HG03103 (cell line): ENCODE data around the gene EXD2.
"Not testable (repeated sequence)": the region's sequence is repeated elsewhere in the genome, so short reads cannot be mapped to it uniquely, and the experiment has no call there.

Experiments used
- ATAC-seq: cut with Tn5 transposase; IDR thresholded peaks from one replicate; pipeline ENCODE4 v1.9.1; 2021; ENCODE audit warnings: low read depth; ENCODE audit not compliant: unreplicated experiment

Gene EXD2

DNA sequence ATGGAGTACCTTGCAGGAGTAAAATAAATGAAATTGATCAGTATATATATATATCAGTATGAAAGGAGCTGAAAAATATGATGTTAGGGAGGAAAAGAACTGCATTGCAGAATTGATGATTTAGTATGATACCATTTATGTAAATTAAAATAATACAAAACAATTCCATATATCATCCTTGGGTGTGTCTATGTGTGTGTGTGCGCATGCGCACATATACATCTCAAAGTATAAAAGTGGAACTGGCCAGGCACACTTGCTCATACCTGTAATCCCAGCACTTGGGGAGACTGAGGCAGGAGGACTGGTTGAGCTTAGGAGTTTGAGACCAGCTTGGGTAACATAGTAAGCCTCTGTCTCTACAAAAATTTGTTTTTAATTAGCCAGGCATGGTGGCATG lies 84.0 kb downstream of the EXD2 start:
- ATAC-seq: no peak

DNA sequence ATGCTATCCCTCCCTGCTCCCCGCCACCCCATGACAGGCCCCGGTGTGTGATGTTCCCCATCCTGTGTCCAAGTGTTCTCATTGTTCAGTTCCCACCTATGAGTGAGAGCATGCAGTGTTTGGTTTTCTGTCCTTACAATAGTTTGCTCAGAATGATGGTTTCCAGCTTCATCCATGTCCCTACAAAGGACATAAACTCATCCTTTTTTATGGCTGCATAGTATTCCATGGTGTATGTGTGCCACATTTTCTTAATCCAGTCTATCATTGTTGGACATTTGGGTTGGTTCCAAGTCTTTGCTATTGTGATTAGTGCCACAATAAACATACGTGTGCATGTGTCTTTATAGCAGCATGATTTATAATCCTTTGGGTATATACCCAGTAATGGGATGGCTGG lies 86.1 kb downstream of the EXD2 start:
- ATAC-seq: not testable (repeated sequence)

DNA sequence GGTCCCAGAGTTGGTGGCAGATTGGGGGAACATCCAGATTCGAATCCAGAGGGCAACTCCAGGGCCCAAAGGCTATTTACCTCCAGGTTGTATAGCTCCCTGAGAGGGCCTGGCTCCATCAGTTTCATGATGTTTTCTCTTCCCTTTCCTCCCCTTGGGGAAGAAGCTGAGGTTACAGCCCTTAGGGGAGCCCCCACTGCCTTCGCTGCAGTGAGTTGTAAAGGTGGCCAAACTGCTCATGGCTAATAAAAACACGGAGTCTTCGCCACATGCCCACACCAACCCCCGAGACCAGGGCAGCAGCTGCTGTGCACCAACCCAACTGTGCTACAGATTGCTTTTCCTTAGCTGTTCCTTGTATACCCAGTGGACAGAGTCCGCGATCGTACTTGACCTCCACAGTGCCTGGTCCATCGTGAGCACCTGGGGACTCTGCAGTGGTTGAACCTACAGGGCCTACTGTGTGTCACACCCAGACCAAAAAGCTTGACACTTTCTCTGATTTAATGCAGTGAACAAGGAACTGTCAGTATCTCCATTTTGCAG lies 89.5 kb downstream of the EXD2 start:
- no peak for ATAC-seq

DNA sequence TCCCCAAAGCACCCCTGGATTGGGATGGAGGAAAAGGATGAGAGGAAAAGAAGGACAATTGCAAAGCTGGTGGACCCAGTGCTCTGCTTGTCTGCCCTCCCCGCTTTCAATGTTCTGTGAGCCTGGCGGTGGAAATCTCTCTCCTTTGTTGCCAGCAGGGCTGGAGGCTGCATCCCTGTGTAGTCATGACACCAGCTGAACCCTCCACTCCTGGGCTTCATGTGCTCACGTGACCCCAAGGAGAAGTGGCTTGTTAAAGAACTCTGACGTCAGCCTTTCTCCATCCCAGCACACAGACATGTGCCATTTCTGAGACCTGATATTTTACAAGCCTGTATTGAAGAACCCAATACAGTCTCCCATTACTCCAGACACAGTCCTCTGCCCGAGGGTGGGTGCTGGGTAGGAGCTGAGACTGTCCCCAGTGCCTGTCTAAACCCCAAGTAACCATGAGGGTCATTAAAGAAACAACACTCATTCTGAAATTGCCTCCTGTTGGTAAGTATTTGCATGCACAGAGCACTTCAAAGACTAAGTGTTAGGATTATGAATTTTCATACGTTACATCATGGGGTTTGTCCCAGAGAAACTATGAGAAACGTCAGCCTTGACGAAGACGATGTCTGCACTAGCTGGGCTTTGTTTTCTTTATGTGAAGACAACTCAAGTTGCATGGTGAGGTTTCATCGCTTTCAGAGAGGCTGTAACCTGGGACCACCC lies 90.3 kb downstream of the EXD2 start:
- ATAC-seq: no peak

DNA sequence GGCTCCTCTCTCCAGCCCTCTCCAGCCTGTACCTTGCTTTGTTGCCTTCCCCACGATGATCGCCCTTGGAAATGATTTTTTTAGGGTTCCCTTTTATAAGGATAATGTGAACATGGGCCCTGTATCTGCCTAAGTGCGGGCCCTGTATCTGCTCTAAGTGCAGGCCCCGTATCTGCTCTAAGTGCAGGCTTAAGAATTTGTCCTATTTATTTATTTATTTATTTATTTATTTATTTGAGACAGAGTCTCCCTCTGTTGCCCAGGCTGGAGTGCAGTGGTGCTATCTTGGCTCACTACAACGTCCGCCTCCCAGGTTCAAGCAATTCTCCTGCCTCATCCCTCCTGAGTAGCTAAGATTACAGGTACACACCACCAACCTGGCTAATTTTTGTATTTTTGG lies 91.2 kb downstream of the EXD2 start:
- no peak for ATAC-seq

DNA sequence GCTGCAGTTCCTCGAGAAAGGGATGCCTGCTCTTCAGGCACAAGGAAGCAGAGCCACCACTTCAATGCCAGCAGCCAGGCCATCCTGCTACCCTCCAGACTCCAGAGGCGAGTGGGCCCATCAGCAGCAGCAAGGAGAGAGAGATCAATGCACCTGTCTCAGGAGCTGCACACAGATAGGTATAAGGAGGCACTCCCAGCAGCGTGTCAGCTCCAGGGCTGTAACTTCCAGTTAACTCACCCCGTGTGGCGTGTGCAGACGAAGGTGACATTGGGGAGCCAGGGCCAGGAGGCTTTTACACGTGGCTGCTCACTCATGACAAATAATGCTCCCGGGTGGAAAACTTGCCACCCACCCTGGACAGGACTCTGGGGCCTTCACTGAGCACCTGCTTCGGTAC lies 92.9 kb downstream of the EXD2 start:
- ATAC-seq: no peak

DNA sequence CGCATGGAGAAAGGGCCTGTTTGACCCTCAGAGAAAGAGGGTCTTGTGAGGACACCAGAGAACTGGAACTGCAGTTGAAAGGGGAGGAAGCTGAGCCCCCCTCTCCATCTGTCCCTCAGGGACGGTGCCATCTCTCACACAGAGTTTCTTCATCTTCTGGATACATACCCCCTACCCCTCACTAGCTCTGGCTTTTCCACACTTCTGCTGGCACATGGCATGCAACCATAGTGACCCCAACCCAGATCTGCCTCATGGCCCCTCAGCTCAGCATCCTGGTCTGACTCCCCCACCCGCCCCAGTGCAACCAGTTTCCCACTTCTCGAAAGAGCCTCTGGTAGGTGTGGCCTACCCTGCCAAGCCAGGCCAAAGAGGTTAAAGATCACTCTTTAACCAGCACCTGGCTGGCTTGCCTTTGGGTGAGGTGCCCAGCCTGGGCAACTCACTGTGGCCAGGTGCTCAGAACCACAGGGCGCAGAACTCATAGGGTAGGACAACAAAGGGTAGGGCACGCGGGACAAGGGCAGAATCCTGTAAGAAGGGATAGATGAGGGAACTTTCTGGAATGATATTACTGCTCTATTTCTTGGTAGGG lies 94.5 kb downstream of the EXD2 start:
- ATAC-seq: no peak

DNA sequence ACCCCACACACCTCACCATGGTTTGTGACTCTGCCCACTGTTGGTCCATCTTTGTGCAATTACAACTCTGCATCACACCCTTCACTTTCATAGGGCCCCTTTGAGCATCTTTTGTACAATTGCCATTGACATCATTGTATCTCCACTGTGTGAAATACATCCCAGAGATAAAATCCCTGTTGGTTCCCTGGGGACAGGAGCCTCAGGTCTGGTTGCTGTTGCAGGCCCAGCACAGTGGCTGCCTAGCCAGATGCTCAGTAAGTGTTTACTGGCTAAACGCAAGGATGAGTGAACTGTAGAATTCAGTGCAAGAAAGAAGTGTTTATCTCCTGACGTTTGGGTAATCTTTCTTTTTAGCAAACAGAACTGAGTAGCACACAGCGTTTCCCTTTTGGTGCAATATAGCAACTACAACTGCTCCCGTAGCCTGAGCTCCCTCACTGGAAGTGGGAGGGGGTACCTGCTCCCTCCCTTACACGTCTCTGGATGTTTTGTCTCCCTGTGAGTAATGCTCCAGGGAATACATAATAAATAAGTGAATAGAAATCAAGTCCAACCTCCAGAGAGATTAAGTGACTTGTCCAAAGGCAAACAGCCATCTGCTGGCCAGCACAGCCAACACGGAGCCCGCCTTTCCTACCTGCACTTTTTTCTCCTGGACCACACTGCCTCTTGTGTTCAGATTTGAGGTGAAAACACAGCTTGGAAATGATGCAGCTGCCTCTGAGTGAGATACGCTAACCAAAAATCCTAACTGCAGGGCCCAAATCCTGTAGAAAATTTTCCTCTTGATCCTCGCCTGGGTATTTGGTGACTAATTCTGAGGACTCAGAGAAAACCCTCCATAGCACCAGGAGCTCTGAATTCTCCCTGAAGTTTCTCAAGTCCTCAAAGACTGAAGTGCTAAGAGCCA lies 96.1 kb downstream of the EXD2 start:
- ATAC-seq: no peak

DNA sequence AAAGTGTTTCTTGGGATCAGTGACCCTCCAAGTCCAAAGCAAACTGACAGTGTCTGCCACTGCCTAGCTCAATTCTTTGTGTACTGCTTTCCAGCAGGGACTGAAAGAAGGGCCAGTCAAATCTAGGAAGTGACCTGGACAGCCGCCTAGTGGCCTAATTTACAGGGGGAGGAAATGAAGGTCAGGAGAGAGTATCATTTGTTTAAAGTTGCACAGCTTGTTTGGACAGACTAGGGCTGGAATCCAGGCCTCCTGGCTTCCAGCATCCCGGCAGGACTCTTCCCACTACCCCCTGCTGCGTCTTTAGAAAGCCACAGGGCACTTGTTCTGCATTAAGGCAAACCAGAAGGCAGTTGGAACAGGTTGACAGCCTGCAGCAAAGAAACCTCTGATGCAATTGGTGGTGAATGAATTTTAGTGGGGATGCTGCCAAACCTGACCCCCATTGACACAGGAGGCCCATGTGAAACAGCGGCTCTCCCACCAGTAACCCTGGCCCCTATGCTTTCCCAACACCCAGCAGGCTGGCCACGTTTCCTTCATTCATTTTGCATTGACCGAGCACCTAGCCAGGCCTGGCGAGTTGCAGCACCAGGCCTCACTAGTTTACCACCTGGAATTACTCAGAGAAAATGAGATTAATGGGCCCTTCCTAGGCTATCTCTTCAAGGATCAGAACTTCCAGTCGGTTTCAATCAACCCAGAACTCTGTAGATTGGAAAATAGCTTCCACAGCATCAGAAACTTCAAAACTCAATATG lies 96.9 kb downstream of the EXD2 start:
- no peak for ATAC-seq

DNA sequence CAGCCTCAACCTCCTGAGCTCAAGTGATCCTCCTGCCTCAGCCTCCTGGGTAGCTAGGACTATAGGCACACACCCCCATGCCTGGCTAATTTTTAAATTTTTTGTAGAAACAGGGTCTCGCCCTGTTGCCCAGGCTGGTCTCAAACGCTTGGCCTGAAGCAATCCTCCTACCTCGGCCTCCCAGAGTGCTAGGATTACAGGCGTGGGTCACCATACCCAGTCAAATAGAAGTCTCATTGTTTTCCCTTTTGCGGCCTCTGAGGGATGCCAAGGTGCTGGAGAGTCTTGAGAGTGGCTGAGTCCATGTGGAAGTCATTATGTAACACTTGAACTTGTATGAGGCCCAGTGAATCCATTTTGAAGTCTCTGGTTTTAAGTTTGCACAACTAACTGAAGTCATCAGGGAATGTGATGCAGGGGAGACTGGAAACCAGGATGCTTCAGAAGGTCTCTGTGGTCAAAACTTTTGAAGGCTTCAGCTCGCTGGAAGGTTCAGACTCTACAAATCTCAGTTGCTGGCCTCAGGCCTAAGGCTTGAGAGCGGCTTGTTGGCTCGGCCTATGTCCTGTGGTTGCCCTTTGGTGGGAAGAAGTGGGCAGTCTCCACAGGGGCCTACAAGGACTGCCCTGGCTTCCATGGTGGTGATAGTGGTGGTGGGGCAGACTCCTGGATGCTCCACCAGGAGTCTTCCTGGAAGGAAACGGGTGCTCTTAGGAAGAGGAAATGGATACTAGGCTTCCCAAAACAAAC lies 97.8 kb downstream of the EXD2 start:
- ATAC-seq: no peak

DNA sequence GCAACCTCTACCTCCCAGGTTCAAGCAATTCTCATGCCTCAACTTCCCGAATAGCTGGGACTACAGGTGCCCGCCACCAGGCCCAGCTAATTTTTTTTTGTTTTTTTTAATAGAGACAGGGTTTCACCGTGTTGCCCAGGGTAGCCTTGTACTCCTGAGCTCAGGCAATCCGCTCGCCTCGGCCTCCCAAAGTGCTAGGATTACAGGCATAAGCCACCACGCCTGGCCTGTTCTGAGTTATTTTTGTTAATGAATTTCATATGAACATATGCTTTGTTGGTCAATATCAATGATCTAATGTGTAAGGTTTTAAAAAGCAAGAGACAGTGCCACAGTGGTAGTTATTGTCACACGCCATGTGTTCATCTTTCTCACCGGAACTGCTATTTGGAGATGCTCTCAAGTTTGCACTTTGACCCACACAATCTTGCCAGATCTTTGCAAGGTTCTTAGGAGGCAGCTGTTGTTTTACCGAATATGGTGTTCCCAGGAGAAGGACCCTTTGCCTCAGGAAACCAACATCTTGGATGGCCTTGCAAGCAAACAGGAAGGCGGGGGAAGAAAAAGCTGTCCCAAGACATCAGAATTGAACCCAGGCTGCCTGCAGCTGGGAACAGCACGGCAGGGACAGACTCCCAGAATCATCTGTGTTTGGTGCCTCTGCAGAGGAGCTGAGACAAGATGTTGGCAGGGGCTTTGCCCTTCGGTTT lies 98.7 kb downstream of the EXD2 start:
- ATAC-seq: no peak

DNA sequence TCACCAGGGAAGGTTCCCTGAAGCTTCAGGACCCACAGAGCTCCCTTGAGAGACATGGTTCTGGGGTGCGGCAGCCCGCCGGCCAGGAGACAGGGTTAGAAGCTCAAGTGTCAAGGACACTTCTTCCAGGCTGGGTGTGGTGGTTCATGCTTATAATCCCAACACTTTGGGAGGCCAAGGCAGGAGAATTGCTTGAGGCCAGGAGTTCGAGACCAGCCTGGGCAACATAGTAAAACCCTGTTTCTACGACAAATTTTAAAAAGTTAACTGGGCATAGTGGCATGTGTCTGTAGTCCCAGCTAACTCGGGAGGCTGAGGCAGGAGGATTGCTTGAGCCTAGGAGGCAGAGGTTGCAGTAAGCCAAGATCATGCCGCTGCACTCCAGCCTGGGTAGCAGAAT lies 99.6 kb downstream of the EXD2 start:
- ATAC-seq: not testable (repeated sequence)

DNA sequence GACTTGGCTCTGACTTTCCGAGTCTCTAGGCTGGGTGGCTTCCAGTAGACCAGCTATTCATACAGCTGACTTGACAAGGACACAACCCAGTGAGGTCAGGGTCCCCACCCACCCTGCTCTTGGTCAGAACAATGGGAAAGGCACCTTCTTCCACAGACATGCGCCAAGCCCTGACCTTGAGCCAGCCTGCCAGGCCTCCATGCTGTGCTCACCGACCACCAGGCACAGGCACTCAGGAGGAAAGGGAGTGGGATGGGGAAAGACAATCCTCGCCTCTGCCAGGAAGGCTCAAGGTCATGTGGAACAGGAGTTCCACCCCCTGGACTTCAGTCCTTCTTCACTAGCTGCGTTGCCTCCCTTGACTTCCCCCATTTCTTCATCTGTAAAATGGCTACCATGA lies 100.1 kb downstream of the EXD2 start:
- ATAC-seq: no peak

DNA sequence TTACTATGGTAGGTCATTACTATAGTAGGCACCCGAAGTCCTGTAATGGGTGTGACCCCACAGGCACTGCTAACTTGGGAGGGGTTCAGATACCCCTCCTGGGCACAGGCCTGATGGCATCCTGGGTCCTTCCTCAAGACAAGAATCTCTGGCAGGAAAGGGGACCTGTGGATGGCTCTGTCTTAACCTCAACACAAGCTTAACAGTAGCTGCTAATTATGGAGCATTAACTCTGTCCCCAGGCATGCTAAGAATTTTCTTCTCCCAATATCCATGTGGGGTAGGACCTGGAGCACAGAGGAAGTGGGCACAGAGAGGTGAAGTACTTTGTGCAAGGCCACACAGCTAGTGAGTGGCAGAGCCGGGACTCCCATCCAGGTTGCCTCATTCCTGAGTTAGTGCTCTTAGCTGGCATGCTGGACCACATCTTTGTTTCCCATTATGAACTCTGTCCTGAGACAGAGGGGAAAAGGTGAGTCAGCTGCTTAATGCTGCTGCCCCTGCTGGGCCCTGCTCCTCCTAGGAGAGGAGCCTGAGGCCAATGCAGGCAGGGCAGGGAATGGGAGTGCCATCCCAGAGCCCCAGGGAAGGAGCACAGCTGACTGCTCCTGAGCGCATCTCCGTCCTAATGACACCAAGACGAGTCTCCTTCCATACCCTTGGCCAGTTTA lies 100.7 kb downstream of the EXD2 start:
- ATAC-seq: no peak
